Tibial nerve (tissue), 4 donors: ENCODE data around the gene SIAH3. TPM values are rescaled to one million over a fixed set of nuclear protein-coding genes. Genes with fewer than 3 reads are reported as not detected.

Experiments used
- DNase-seq, 2 donors: peaks; one replicate each; pipeline ENCODE4 v3.0.0-alpha.2; 2019; ENCODE audit warnings: low spot score in 2 of 2
- H3K27ac ChIP-seq, 4 donors: fragments of 200-600 bp; sonication (generic) in 3 of 4; one replicate each; pipeline ENCODE4 v1.5.1; 2017 to 2019; ENCODE audit warnings: mild to moderate bottlenecking in 1 of 4
- H3K27me3 ChIP-seq, 2 donors: fragments of 200-600 bp; sonication (generic) in 1 of 2; one replicate each; pipeline versions ENCODE4 v1.5.1 to v1.6.0; 2017 to 2019
- H3K36me3 ChIP-seq, 3 donors: fragments of 200-600 bp; sonication (generic); one replicate each; pipeline ENCODE4 v1.5.1; 2018 to 2019
- H3K4me1 ChIP-seq, 4 donors: fragments of 200-600 bp; sonication (generic) in 3 of 4; one replicate each; pipeline ENCODE4 v1.5.1; 2017 to 2019
- H3K4me3 ChIP-seq, 4 donors: fragments of 200-600 bp; sonication (generic) in 3 of 4; one replicate each; pipeline ENCODE4 v1.5.1; 2017 to 2019; ENCODE audit warnings: mild to moderate bottlenecking in 1 of 4, moderate library complexity in 1 of 4
- H3K9me3 ChIP-seq, 4 donors: fragments of 200-600 bp; sonication (generic) in 3 of 4; one replicate each; pipeline ENCODE4 v1.5.1; 2017 to 2019
- EP300 ChIP-seq, 2 donors: sonication (generic); formaldehyde crosslinking; IDR thresholded peaks; one replicate each; pipeline ENCODE4 v1.6.1; 2017; ENCODE audit warnings: antibody characterized with exemption in 2 of 2, mild to moderate bottlenecking in 1 of 2
- POLR2A ChIP-seq, 2 donors: fragments of 450-650 bp; IDR thresholded peaks; one replicate each; pipeline ENCODE4 v1.6.1; 2017; ENCODE audit warnings: antibody characterized with exemption in 2 of 2, mild to moderate bottlenecking in 2 of 2, moderate library complexity in 2 of 2
- WGBS, 2 donors: methylation state at CpG; one replicate each; pipeline ENCODE4 v1.1.5; 2018; 5-methylcytosine and 5-hydroxymethylcytosine counted together
- small RNA-seq: library from RNA; depleted of rRNA; stranded (forward); fragments of <200 nt; gene quantifications from one replicate; pipeline ENCODE3, GENCODE V24; 2016
- total RNA-seq, 4 donors: library from RNA; depleted of rRNA; stranded (reverse); fragments of >200 nt; gene quantifications; one replicate each; pipeline ENCODE4 v1.1.0, GENCODE V29; 2016
- TF ChIP-seq, protein P1 (sequence below), 5 experiments: fragments of 200-600 bp in 3 of 5; fragments of 450-650 bp in 2 of 5; sonication (generic) in 3 of 5; IDR thresholded peaks; one replicate each; pipeline ENCODE4 v1.5.1; 2016 to 2019; ENCODE audit warnings: antibody characterized with exemption in 5 of 5, mild to moderate bottlenecking in 3 of 5, moderate library complexity in 2 of 5

SIAH3 gene
- total RNA-seq, 4 donors from 2014 or later, result not detected

DNA sequence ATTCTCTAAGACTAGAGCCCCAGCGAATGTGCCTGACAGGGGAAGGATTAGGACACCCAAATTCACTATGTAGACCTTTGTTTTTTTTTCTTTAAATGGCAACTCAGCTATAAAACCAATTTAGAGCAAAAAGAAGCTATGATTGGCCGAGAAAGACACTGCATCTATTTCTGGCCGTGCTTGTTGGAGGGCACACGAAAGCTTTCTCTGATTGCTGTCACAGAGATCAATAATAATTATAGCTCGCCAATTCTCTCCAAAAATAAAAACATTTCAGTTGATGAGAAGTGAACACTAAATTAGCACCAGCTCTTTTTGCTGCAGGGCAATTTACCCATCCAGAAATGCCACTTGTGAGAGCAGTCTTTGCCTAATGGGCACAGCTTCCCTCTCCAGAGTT lies 118.2 kb downstream of the SIAH3 start:
- no peak for DNase-seq
- H3K27ac ChIP-seq, result no peak overlapping the region
- 72 to 75% methylated on average over 5 of the region's 5 CpGs for whole genome bisulfite sequencing, 2 donors
- H3K4me3 ChIP-seq, result no peak overlapping the region
- no peaks in the 10 kb centered on the region for H3K9me3 ChIP-seq
- H3K4me1 ChIP-seq, result no peaks in the 10 kb centered on the region
- no peaks in the 10 kb centered on the region for H3K36me3 ChIP-seq
- no peaks in the 10 kb centered on the region for H3K27me3 ChIP-seq
- no peak for TF ChIP-seq EP300 (IDR thresholded peaks at IDR 0.05)

GRCh38 chr13:45732916-45733315 lies 118.6 kb downstream of the SIAH3 start:
- Histone ChIP-seq H3K4me1 (no peaks in the 10 kb centered on the region), H3K27me3 (no peaks in the 10 kb centered on the region), H3K27ac (no peak overlapping the region), H3K36me3 (no peaks in the 10 kb centered on the region), H3K4me3 (no peak overlapping the region), H3K9me3 (no peaks in the 10 kb centered on the region)
- TF ChIP-seq POLR2A (IDR thresholded peaks at IDR 0.05), result no peak
- TF ChIP-seq, protein P1, sequence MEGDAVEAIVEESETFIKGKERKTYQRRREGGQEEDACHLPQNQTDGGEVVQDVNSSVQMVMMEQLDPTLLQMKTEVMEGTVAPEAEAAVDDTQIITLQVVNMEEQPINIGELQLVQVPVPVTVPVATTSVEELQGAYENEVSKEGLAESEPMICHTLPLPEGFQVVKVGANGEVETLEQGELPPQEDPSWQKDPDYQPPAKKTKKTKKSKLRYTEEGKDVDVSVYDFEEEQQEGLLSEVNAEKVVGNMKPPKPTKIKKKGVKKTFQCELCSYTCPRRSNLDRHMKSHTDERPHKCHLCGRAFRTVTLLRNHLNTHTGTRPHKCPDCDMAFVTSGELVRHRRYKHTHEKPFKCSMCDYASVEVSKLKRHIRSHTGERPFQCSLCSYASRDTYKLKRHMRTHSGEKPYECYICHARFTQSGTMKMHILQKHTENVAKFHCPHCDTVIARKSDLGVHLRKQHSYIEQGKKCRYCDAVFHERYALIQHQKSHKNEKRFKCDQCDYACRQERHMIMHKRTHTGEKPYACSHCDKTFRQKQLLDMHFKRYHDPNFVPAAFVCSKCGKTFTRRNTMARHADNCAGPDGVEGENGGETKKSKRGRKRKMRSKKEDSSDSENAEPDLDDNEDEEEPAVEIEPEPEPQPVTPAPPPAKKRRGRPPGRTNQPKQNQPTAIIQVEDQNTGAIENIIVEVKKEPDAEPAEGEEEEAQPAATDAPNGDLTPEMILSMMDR (IDR thresholded peaks at IDR 0.05), result no peak
- TF ChIP-seq EP300 (IDR thresholded peaks at IDR 0.05), result no peak
- no peak for DNase-seq
- 43 to 48% methylated on average over 5 of the region's 5 CpGs for WGBS, 2 donors

GRCh38 chr13:45731455-45731854 lies 120.1 kb downstream of the SIAH3 start:
- no peak for DNase-seq
- no peaks in the 10 kb centered on the region for H3K27me3 ChIP-seq
- no peaks in the 10 kb centered on the region for H3K9me3 ChIP-seq
- 75 to 79% methylated on average over 3 of the region's 3 CpGs for WGBS, 2 donors
- no peak overlapping the region for H3K27ac ChIP-seq
- H3K4me1 ChIP-seq, result no peaks in the 10 kb centered on the region
- no peak for TF ChIP-seq POLR2A (IDR thresholded peaks at IDR 0.05)
- H3K36me3 ChIP-seq, result no peaks in the 10 kb centered on the region
- H3K4me3 ChIP-seq, result no peak overlapping the region

DNA sequence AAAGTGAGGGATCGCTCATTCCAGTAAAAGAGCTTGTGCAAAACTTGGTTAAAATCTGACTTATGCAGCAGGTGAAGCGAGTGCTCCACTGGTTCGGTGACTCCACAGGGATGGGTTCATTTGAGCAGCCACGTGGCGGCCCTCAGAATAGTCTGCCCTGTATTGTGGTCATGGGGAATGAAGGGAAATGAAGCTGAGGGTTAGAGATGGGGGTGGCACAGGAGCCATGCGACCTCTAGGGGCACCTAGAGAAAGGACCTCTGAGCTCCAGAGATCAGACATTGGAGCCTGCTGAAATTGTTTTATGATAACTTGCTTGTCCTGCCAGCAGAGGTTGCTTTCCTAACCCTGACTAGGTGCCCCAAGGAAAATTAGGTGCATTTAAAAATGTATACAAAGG lies 122.8 kb downstream of the SIAH3 start:
- Histone ChIP-seq H3K27me3 (no peaks in the 10 kb centered on the region), H3K4me1 (no peaks in the 10 kb centered on the region), H3K4me3 (no peak overlapping the region), H3K36me3 (no peaks in the 10 kb centered on the region), H3K9me3 (no peaks in the 10 kb centered on the region), H3K27ac (no peak overlapping the region)
- 61 to 62% methylated on average over 6 of the region's 6 CpGs for WGBS, 2 donors
- TF ChIP-seq, protein P1 (IDR thresholded peaks at IDR 0.05), result no peak
- TF ChIP-seq POLR2A (IDR thresholded peaks at IDR 0.05) (no peak), EP300 (IDR thresholded peaks at IDR 0.05) (no peak)
- no peak for DNase-seq

Small RNA genes lying within 50 kb of the gene (small RNA-seq; reads per million reads assigned to genes)
- not detected for gene RF00017

Other genes starting within 250 kb of the SIAH3 start
- gene ERICH6B, start 236.0 kb downstream of the SIAH3 start, total RNA-seq, result not detected
- gene CBY2, start 149.4 kb downstream of the SIAH3 start, total RNA-seq, result not detected
- 10 to 100 TPM; 34.7 to 55.9 (median 44.2) TPM for gene ZC3H13, start 201.0 kb upstream of the SIAH3 start, total RNA-seq